CD4-positive, alpha-beta T cell treated with Interleukin-10 for 1 hour (primary cell): Measurements from ENCODE around the gene KRT17.
"Not testable (repeated sequence)": the region's sequence is repeated elsewhere in the genome, so short reads cannot be mapped to it uniquely, and the experiment has no call there.

Source experiments
- DNase-seq: peaks from one replicate; pipeline ENCODE4 v3.0.0-alpha.2; 2020

Gene KRT17

DNA sequence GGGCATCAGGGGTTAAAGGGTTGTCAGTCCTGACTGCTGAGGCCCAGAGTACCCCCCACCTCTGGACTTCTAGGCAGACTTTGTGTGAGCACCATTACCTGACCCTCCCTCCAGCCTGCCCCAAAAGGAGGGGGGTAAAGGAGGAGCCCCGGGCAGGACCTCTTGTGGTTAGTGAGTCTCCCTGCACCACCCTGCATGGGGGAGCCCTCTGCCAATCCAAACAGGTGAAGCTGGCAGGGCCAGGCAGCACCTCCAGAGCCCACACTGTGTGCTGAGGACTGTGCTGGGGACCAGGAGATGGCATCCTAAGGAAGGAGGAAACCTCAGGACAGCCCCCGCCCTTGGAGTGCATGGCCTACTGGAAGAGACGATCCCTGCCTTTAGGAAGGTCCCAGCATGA lies 35.1 kb downstream of the KRT17 start:
- no peak for DNase-seq

DNA sequence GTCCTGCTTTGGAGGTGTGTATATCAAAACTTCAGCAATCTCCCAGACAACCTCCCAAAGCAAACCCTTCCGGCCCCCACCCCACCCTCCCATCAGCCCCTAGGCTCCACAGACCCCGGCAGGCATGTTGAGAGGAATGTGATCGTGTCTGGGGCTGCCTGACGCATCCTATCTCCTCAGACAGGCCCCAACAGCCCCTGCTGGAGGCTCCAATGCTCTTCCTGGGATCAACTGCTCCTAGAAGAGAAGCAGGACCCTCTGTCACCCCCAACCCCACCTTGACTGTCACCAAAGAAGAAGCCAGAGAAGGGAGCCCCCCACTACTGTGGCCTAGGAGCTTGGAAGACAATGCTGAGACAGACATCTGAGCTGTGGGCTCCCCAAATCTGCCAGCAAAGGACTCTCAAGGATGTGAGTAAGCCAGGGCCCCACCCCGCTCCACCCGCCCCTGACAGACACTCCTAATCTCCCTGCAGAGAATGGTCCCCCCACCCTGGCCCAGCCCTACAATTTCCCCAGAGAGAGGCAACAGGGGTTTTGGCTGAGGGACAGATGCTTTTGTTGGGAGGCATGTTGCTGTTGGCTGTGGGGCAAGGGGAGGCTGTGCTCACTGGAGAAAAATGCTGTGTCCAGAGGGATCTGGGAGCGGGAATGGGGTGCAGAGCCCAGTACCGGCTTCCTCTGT lies 36.1 kb downstream of the KRT17 start:
- no peak for DNase-seq

DNA sequence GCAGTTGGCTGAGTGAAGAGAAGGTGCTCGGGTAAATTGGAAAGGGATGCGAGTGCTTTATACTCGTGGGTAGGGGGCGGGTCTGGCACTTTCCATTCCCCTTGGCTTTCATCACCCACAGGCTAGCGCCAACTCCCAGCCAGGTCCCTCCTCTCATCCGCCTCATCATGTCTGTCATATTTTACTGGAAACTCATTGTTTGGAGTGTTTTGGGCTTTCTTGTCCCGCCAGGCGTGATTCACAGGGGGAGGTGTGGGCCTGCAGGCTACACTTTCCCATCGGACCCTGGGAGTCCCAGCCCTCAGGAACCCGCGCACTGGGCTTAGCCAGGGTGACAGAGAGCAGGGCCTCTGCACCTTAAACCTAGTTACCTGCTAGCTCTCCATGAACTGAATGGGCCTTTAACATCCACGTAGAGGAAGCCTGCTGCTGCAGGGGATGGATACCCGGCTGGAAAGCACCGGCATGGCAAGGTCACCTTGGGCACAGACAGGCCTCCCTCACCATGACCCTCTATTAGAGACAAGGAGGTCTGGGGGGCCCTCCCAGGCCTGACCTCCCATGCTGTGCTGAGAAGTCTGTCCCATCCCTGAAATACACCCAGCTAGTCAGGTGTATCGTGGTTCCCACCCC lies 37.4 kb downstream of the KRT17 start, which contains the start of gene KRT14:
Gene KRT14 (minus strand): TSS at position 33 of the 633 bp plus-strand sequence. CDS start 61 bp downstream, outside the sequence.
- no peak for DNase-seq

DNA sequence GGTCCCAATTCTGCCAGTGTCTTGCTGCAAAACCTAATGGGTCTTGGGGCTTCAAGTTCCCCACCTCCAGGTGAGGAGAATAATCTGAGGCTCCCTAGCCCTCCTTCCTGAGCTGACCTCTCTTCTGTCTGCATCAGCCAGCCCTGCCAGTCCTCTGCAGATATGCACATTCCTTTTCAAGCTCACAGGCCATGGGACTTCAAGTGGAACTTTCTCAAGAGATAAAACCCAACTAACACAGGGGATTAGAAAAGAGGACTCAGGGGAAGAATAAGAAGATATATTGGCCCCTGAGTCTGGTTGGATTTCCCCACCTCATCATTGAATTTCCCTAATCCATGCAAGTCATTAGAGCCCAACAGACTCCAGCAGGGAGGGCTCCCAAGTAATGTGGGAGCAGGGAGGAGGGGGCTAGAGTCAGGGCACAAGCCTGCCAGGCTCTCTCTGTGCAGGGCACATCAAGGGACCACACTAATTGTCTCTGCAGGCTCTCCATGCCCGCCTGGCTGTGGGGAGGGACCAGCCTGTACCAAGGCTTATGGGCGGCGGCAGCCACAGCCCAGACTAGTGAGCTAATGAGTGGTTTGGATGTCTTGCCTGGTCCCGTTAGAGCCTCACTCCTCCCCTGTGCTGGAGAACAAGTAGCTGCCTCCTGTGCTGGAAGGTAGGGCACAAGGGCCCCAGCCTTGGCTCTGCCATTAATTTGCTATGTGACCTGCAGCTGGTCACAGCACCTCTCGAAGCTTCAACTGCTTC lies 38.9 kb downstream of the KRT17 start:
- no peak for DNase-seq

DNA sequence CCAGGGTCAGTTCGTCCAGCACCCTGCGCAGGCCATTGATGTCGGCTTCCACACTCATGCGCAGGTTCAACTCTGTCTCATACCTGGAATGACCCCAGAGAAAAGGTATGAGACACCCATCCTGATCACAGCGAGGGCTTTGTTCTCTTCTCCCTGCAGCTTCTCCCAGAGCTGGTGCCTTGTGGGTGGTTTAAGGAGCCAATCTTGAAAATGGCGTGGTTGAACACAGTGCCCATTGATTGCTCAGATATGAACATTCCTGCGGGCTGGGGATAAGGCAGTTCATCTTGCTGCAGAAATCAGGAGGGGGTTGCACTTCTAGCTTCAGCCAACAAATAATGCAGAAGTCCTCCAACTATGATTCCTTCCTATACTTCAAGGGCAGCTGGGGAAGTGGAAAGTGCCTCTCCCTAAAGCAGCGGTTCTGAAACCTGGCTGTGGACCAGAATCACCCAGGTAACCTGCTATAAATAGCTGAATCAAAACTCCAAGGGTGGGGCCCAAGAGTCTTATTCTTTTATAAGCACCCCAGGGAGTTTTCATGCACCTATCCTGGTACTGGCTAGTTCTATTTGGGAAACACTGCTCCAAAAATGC lies 39.9 kb downstream of the KRT17 start:
- not testable (repeated sequence) for DNase-seq

DNA sequence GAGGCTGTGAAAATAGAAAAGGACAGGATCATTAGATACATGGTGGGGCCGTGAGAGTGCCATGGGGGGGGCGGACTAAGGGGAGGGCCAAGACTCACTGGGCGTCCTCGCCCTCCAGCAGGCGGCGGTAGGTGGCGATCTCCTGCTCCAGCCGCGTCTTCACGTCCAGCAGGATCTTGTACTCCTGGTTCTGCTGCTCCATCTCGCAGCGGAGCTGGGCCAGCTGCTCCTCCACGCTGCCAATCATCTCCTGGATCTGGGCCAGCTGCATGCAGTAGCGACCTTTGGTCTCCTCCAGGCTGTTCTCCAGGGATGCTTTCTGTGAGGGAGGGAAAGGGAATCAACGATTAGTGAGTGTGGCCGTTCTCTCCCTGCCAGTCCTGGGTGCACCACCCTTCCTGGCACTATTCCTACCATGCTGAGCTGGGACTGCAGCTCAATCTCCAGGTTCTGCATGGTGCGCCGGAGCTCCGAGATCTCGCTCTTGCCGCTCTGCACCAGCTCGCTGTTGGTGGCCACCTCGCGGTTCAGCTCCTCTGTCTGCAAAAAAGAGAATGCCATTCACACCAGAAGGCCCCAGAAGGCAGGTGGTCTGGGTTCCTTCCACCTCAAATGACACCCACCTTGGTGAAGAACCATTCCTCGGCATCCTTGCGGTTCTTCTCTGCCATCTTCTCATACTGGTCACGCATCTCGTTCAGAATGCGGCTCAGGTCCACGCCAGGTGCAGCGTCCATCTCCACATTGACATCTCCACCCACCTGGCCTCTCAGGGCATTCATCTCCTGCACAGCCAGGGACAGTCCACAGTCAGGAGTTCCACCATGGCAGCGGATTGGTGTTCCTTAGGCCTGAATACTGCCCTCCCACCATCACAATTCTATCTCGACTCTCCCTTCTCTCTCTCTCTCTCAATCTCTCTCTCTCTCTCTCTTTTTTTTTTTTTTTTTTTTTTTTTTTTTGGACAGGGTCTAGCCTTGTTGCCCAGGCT lies 40.9 kb downstream of the KRT17 start:
- DNase-seq, result no peak

DNA sequence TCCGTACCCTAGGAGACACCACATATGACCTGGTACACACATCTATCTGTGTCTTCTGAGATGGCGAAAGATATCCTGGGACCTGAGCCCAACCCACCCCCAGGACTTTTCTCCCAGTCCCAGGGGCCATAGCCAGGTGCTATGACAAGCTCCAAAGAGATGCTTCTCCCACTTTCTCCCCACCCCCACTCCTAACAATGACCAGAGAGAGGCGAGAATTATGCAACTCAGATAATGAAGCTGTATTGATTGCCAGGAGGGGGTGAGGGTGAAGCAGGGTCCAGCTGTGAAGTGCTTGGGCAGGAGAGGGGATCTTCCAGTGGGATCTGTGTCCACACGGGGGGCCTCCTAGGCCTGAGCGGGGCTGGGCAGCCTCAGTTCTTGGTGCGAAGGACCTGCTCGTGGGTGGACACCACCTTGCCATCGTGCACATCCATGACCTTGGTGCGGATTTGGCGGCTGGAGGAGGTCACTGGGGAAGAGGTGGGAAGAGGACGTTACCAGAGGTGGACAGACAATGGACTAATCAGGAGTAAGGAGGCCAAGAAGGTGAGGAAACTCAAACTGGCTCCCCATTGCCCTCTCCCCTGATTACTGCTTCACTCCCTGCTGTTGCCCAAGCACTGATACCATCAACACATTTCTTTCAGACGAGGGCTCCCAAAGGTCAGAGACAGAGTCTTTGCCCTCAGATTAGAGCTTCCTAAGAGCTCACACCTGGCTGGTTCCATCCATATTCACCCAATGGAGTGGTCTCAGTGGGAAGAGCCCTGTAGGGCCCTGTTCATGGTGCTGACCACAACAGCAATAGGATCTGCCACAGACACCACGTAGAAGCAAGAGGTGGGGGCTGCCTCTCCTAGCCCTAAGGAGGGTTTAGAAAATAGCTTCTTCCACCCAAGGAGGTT lies 42.1 kb downstream of the KRT17 start:
- not testable (repeated sequence) for DNase-seq

DNA sequence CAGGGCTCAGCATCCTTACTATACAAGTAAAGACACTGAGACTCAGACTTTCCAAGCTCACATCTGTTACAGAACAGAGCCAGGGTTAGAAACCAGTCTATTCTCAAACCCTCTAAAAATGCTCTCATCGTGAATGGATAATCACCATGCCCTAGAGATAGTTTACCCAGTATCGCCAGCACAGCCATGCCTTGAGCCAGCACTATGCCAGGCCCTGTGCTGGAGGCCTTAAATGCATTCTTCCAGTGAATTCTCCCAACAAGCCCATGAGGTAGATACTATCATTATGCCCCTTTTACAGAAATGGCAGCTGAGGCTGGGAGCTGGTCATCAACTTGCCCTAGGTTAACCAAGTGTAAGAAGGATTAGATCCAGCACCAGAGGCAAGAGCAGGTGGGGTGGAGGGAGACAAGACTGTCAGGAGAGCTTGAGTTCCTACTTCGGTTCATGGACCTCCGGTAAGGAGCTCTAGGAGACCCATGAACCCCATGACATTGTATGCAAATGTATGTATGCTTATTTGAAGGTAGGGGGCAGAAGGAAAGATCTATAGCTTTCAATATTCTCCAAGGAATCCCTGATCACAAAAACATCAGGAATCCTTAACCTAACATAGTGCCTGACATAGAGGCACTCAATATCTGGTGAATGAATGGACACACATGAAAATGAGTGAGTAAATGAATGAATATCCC lies 42.9 kb downstream of the KRT17 start:
- DNase-seq, result no peak

DNA sequence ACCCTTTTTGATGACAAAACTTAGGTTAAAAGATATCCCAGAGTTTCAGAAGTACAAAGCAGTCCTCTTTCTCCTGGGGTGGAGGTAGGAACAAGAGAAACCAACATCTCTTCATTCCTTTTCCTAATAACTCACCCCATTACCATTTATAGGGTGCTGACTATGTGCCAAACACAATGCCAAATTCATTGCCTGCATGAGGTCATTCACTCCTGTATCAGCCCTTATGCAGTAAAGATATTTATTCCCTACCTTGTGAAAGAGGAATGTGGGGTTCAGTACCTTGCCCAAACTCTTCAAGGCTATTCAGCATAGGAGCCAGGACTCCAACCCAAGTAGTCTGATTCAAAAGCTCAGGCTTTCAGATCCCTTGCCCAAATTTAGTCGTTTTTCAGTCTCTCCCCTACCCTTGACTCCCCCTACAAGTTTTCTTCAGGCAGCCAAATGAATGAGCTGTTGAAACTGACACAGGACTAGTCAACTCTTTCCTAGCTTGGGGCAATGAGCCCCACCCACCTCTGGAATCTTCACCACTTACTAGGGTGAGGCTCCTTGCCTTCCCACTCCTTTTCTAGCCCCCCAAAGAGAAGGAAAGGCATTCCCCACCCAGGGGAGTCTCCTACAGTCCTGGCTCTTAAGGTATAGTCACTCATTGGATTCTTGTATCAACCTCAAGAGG lies 43.5 kb downstream of the KRT17 start:
- no peak for DNase-seq

DNA sequence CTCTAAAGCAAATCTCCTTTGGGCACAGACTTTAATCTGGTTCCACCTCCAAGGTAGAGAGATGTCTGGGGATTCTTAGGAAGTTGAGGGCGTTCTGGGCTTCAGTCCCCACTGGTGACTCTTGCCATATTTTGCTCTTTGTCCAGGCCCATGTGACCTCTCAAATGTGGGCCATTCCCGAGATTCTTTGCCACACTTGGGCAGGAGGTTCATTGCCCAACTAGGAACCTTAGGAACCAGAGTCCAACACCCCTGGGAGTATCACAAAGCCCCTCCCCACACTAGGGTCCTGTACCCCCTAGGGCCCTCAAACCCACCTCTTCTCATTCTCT lies 44.2 kb downstream of the KRT17 start:
- DNase-seq, result no peak

DNA sequence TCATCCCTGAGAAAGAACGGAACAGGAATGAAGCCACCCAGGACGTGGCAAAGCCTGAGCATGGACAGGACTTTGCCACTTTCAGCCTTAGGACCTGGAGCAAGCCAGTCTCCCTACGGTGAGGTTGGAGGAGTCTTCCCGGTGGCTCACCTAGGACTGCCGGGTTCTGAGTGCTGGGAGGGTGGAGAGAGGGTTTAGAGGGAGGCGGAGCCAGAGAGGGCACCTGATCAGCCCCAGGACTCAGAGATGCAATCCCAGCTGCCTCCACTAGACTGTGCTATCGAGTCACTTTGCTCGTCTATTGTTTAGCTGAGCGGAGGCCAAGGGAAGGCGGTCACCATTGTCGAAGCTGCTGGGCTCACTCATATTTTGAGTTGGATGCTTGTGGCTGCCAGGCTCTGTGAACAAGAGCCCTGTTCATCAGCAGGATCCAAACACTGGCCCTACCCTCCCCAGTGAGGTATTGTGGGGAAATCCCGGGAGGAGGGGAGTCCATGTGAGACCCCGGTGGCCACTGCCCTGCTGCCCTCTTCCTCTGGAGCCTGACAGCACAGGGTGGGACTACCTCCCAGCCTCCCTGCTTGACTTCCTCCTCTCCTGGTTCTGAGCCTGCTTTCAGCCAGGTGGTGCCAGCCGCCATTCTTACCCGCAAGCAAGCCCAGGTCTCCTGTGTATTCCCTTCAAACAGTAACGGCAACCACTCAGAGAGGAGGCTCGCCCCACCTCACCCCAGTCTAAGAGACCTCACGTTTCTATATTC lies 44.7 kb downstream of the KRT17 start:
- DNase-seq, result peak; percentile 66

DNA sequence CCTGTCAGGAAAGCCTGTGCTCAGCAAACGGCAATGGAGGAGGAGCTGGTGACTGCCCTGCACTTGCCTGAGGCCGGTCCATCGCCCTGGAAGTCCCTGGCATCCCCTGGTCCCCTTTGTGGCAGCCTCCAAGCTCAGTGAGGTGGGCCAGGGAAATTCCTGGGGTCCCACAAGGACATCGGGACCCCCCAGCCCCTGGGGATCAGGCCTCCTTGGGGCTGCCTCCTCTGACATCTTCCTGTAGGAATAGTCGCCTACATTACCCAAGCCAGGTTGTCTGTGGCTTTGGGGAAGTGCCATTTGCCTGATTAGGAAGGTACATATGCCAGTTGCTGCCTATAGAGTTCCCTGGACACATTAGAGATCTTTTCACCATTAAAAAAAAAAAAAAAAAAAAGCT lies 45.4 kb downstream of the KRT17 start:
- DNase-seq, result no peak

DNA sequence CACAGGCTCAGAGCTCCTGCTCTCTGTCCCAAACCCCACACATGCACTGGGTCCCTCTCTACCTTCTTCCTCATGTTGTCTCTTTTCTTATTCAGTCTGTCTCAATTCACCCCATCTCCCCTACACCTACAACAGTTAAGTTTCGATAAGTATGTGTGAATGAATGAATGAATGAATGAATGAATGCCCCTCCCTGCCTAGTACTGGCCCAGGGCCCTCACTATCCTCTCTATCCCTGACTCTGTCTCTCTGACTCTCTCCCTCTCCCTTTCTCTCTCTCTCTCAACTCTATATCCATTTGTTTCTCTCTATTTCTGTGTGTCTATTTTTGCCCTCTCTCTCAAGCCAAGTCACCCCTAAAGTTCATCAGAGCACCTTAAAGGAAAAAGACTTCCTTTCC lies 45.8 kb downstream of the KRT17 start:
- no peak for DNase-seq

DNA sequence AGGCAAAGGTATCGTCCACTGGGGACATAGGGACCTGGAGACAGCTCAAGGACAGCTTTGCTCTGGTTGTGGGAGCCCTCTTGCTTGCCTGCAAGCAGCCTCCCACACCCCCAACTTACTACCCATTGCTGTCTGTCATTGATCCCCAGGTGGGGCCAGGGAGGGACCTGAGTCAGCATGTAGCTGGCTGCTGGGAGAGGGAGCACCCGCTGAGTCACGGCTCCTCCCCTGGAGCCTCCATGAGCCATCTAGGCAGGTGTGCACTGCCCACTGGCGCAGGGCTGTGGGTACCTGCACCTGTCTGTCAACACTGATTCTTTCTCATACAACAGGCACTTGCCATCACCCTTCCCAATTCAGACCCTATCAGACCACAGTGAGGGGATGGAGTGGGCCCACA lies 47.6 kb downstream of the KRT17 start:
- not testable (repeated sequence) for DNase-seq

DNA sequence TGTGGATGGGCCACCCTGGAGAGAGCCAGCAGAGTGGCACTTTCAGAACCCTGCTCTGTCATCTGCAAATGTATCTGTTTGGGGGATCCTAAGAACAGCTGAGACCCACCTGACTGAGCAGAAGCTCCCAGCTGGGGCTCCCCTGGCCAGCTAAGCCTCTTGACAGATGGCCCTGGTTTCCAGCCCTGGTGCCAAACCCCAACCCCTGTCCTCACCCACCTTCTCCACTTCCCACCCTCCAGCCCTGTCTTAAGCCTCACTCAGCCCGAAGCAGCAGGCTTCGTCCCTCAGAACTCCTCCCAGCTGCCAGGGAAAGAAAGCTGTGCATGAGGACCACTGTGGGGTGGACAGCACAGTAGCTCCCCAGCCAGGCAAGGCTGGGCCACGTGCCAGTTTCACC lies 49.0 kb downstream of the KRT17 start:
- DNase-seq, result no peak

DNA sequence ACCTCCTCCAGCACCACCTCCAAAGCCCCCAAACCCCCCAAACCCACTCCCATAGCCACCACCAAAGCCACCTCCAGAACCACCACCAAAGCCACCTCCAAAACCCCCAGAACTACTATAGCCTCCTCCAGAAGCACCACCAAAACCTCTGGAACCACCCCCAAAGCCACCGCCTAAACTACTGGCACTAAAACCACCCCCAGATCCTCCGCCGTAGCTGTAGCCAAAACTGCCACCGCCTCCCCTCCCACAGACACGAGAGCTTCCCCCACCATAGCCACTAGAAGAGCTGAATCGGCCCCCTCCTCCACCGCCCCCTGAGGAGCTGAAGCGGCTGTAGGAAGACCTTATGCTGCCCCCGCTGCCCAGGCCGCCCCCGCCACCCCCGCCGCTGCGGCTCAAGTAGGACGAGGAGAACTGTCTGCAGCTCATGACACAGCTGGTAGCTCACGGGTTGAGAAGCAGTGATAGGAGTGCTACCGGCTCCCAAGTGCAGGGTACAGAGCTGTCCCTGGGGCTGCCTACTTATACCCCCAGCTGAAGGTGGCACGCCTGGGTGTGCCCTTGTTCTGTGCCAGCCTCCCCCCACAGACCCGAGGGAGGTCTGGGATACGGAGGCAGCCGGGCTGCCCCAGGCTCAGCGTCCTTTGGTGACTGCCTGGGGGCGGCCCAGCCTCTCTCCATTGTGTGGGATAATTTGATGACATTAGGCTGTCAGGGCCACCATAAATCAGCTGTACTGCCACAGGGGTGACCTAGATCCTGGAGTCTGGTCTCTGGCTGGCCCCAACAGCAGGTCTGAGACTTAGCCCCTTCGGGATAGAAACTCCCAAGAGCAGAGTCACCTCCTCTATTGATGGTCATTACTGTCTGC lies 52.6 kb downstream of the KRT17 start, which contains the start of gene KRT9:
Gene KRT9 (minus strand): TSS at position 499 of the 874 bp plus-strand sequence. CDS start 67 bp downstream, at position 432.
- DNase-seq, result no peak
